ENCODE measurements around the gene CCDC192. TPM values are rescaled to one million over a fixed set of nuclear protein-coding genes. Genes with fewer than 3 reads are reported as not detected.
A peak's percentile ranks its signal among the peaks of the same experiment; 100 is the strongest.

CCDC192 gene
- total and polyA plus RNA-seq, 2 experiments from 2014 or later: 0.40 TPM; not detected in 1

DNA sequence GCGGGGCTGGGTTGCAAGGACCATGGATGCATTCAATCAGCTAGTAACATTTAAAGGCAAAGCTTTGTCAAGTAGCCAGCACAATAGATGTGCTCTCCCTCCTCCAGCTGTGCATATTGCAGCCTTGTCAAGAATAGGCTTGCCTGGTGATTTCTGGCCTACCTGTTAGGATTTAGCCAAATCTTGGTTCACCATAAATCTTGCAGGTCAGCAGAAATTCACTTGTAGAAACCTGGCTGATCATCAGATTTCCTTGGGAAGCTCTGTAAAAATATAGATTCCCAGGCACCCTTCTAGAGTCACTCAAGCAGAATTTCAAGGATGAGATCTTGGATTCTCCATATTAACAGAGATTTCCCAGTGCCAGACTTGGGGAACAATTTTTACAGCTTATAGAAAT is 228.2 kb downstream of the CCDC192 start:
- Histone ChIP-seq H3F3A (replicated peaks; ENCODE audit: low read depth) (no peaks in the 10 kb centered on the region), H3K4me2 (no peak overlapping the region), H2AFZ (no peak overlapping the region), H3K9me2 (ENCODE audit: insufficient read depth) (no peaks in the 10 kb centered on the region), H3K4me3 (no peak overlapping the region), H3K36me3 (ENCODE audit: insufficient read depth) (no peaks in the 10 kb centered on the region), H3K4me1 (ENCODE audit: insufficient read depth) (peaks cover 8% of the 10 kb centered on the region; the same call in 1 of the 2 replicates), H3K27ac (ENCODE audit: low read depth) (no peak overlapping the region), H3K27me3 (ENCODE audit: insufficient read depth) (peaks cover 40% of the 10 kb centered on the region), H3K79me2 (replicated peaks; ENCODE audit: insufficient read depth) (no peaks in the 10 kb centered on the region), H4K20me1 (replicated peaks; ENCODE audit: insufficient read depth) (0 out of 2 replicates have a peak, but pooled peaks cover 10% of the 10 kb centered on the region)
- Mint-ChIP-seq H3K36me3 (ENCODE audit: low read depth) (no peaks in the 10 kb centered on the region), H3K27ac (no peak overlapping the region), H3K27me3 (ENCODE audit: insufficient read depth, low read depth, poor library complexity) (peaks cover 53% of the 10 kb centered on the region), H3K4me1 (peaks cover 6% of the 10 kb centered on the region; the same call in 2 of the 3 replicates), H3K9me3 (no peaks in the 10 kb centered on the region), H3K4me3 (no peak overlapping the region)
- ATAC-seq (no peak), DNase-seq (ENCODE audit: low spot score) (no peak)
- TF ChIP-seq CREB1 (CRISPR knock-in tag; IDR thresholded peaks at IDR 0.05; ENCODE audit: low read depth) (no peak), STAT1 (IDR thresholded peaks at IDR 0.05; ENCODE audit: unreplicated experiment) (no peak), ZNF331 (CRISPR knock-in tag; IDR thresholded peaks at IDR 0.05; ENCODE audit: low read depth) (no peak)

DNA sequence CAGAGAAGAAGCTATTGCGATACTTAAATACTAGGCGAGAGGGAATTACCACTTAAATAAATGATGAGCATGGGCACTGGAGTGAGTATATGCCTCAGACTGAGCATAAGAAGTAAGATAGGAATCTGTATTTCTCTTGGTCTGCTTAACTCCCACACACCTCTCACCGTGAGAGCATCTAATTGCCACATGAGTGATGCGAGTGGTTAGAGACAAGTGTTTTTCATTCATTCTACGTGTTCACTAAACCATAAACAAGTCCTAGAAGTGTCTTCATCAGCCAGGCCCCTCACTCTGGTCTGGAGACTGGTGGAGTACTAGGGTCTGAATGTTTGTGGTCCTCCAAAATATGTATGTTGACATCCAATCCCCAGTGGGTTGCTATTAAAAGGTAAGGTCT is 230.2 kb downstream of the CCDC192 start:
- no peaks in the 10 kb centered on the region for H3K79me2 ChIP-seq (replicated peaks; ENCODE audit: insufficient read depth)
- no peak overlapping the region for H3K4me3 Mint-ChIP-seq
- no peaks in the 10 kb centered on the region for H3K9me2 ChIP-seq (ENCODE audit: insufficient read depth)
- peaks cover 59% of the 10 kb centered on the region for H3K27me3 ChIP-seq (ENCODE audit: insufficient read depth)
- DNase-seq (ENCODE audit: low spot score): no peak
- no peak overlapping the region for H2AFZ ChIP-seq
- no peak for ATAC-seq
- no peaks in the 10 kb centered on the region for H3K36me3 ChIP-seq (ENCODE audit: insufficient read depth)
- no peaks in the 10 kb centered on the region for H3K9me3 Mint-ChIP-seq
- TF ChIP-seq, protein P1, sequence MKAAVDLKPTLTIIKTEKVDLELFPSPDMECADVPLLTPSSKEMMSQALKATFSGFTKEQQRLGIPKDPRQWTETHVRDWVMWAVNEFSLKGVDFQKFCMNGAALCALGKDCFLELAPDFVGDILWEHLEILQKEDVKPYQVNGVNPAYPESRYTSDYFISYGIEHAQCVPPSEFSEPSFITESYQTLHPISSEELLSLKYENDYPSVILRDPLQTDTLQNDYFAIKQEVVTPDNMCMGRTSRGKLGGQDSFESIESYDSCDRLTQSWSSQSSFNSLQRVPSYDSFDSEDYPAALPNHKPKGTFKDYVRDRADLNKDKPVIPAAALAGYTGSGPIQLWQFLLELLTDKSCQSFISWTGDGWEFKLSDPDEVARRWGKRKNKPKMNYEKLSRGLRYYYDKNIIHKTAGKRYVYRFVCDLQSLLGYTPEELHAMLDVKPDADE (IDR thresholded peaks at IDR 0.05): no peak
- no peak overlapping the region for H3K4me3 ChIP-seq
- peaks cover 6% of the 10 kb centered on the region; the same call in 2 of the 3 replicates for H3K4me1 Mint-ChIP-seq
- peaks cover 65% of the 10 kb centered on the region for H3K27me3 Mint-ChIP-seq (ENCODE audit: insufficient read depth, low read depth, poor library complexity)
- H3K27ac Mint-ChIP-seq: no peak overlapping the region
- no peaks in the 10 kb centered on the region for H3K36me3 Mint-ChIP-seq (ENCODE audit: low read depth)
- H3K4me1 ChIP-seq (ENCODE audit: insufficient read depth): peaks cover 8% of the 10 kb centered on the region; the same call in 1 of the 2 replicates
- 0 out of 2 replicates have a peak, but pooled peaks cover 10% of the 10 kb centered on the region for H4K20me1 ChIP-seq (replicated peaks; ENCODE audit: insufficient read depth)
- H3K27ac ChIP-seq (ENCODE audit: low read depth): no peak overlapping the region
- H3K4me2 ChIP-seq: no peak overlapping the region
- H3F3A ChIP-seq (replicated peaks; ENCODE audit: low read depth): no peaks in the 10 kb centered on the region

DNA sequence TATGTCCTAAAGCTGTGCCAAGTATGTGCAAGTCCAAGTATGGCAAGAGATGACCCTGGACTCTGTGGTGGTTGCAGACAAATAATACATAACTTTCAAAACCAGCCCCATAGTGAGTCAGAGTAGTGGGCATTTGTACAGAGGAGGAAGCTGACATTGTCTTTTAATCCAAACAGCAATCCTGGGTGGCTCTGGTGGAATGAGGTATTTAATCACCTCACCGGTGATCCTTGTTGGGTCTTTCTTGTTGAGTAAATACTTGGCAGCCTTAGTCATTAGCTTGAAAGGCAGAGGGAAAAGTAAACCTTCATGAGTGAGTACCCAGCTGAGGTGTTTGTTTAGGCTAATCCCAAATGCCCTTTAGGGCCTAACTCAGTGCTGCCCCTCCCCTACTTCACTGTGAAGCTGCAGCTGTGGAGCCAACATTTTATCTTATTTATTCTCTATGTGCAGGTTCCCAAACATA is 231.6 kb downstream of the CCDC192 start:
- no peaks in the 10 kb centered on the region for H3K9me2 ChIP-seq (ENCODE audit: insufficient read depth)
- no peaks in the 10 kb centered on the region for H3K36me3 Mint-ChIP-seq (ENCODE audit: low read depth)
- 0 out of 2 replicates have a peak, but pooled peaks cover 10% of the 10 kb centered on the region for H4K20me1 ChIP-seq (replicated peaks; ENCODE audit: insufficient read depth)
- no peak overlapping the region for H2AFZ ChIP-seq
- peaks cover 62% of the 10 kb centered on the region for H3K27me3 Mint-ChIP-seq (ENCODE audit: insufficient read depth, low read depth, poor library complexity)
- H3K9me3 Mint-ChIP-seq: no peaks in the 10 kb centered on the region
- ATAC-seq (peak; percentile 98), DNase-seq (ENCODE audit: low spot score) (peak; percentile 82)
- no peak overlapping the region for H3K27ac ChIP-seq (ENCODE audit: low read depth)
- H3K4me3 Mint-ChIP-seq: no peak overlapping the region
- H3K4me1 ChIP-seq (ENCODE audit: insufficient read depth): peaks cover 8% of the 10 kb centered on the region; the same call in 1 of the 2 replicates
- H3K79me2 ChIP-seq (replicated peaks; ENCODE audit: insufficient read depth): no peaks in the 10 kb centered on the region
- H3K27ac Mint-ChIP-seq: no peak overlapping the region
- H3K4me1 Mint-ChIP-seq: peaks cover 6% of the 10 kb centered on the region; the same call in 2 of the 3 replicates
- H3K4me2 ChIP-seq: no peak overlapping the region
- H3K27me3 ChIP-seq (ENCODE audit: insufficient read depth): peaks cover 62% of the 10 kb centered on the region
- H3K4me3 ChIP-seq: no peak overlapping the region
- no peak for TF ChIP-seq EZH2 (IDR thresholded peaks at IDR 0.05; ENCODE audit: low read depth, unreplicated experiment)
- peak; percentile 62; the same call in 1 of the 2 replicates for TF ChIP-seq NANOG (IDR thresholded peaks at IDR 0.05; ENCODE audit: borderline replicate concordance)
- no peak for TF ChIP-seq ZNF331 (CRISPR knock-in tag; IDR thresholded peaks at IDR 0.05; ENCODE audit: low read depth)
- TF ChIP-seq, protein P2, sequence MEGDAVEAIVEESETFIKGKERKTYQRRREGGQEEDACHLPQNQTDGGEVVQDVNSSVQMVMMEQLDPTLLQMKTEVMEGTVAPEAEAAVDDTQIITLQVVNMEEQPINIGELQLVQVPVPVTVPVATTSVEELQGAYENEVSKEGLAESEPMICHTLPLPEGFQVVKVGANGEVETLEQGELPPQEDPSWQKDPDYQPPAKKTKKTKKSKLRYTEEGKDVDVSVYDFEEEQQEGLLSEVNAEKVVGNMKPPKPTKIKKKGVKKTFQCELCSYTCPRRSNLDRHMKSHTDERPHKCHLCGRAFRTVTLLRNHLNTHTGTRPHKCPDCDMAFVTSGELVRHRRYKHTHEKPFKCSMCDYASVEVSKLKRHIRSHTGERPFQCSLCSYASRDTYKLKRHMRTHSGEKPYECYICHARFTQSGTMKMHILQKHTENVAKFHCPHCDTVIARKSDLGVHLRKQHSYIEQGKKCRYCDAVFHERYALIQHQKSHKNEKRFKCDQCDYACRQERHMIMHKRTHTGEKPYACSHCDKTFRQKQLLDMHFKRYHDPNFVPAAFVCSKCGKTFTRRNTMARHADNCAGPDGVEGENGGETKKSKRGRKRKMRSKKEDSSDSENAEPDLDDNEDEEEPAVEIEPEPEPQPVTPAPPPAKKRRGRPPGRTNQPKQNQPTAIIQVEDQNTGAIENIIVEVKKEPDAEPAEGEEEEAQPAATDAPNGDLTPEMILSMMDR (conservative IDR thresholded peaks at IDR 0.05; ENCODE audit: low read depth in 2 of 2): peak; percentile 16 to 32; a peak in 2 of 4 replicates
- H3K36me3 ChIP-seq (ENCODE audit: insufficient read depth): no peaks in the 10 kb centered on the region
- no peaks in the 10 kb centered on the region for H3F3A ChIP-seq (replicated peaks; ENCODE audit: low read depth)
